ENCODE data around the gene TTC39B. TPM values are rescaled to one million over a fixed set of nuclear protein-coding genes. Genes with fewer than 3 reads are reported as not detected.
A peak's percentile ranks its signal among the peaks of the same experiment; 100 is the strongest.

TTC39B gene
- total and polyA plus RNA-seq, 2 donors, result 2.8 to 22.4 TPM

- no peak for DNase-seq (ENCODE audit: extremely low spot score)
- WGBS, result 83% methylated on average over 3 of the region's 3 CpGs
- Histone ChIP-seq H3K27ac (ENCODE audit: low read depth) (no peak overlapping the region), H3K36me3 (ENCODE audit: insufficient read depth) (no peaks in the 10 kb centered on the region), H3K4me1 (ENCODE audit: insufficient read depth) (no peaks in the 10 kb centered on the region), H3K4me3 (ENCODE audit: low read depth, low read length) (no peak overlapping the region)
Observed at GRCh38 chr9:15153961-15154360, 153.1 kb downstream of the TTC39B start.

GRCh38 chr9:15150939-15151338 is 156.1 kb downstream of the TTC39B start:
- H3K4me1 ChIP-seq (ENCODE audit: insufficient read depth), result no peaks in the 10 kb centered on the region
- 87% methylated on average over 4 of the region's 4 CpGs for WGBS
- H3K27ac ChIP-seq (ENCODE audit: low read depth), result no peak overlapping the region
- no peak overlapping the region for H3K4me3 ChIP-seq (ENCODE audit: low read depth, low read length)
- no peak for DNase-seq (ENCODE audit: extremely low spot score)
- no peaks in the 10 kb centered on the region for H3K36me3 ChIP-seq (ENCODE audit: insufficient read depth)

GRCh38 chr9:15149450-15149849 is 157.6 kb downstream of the TTC39B start:
- H3K4me3 ChIP-seq (ENCODE audit: low read depth, low read length), result no peak overlapping the region
- DNase-seq (ENCODE audit: extremely low spot score), result no peak
- H3K27ac ChIP-seq (ENCODE audit: low read depth), result no peak overlapping the region
- H3K36me3 ChIP-seq (ENCODE audit: insufficient read depth), result no peaks in the 10 kb centered on the region
- no peaks in the 10 kb centered on the region for H3K4me1 ChIP-seq (ENCODE audit: insufficient read depth)

- H3K4me3 ChIP-seq (ENCODE audit: low read depth, low read length), result no peak overlapping the region
- H3K27ac ChIP-seq (ENCODE audit: low read depth), result no peak overlapping the region
- no peaks in the 10 kb centered on the region for H3K36me3 ChIP-seq (ENCODE audit: insufficient read depth)
- DNase-seq (ENCODE audit: extremely low spot score), result no peak
- 92% methylated on average over 9 of the region's 9 CpGs for WGBS
- no peaks in the 10 kb centered on the region for H3K4me1 ChIP-seq (ENCODE audit: insufficient read depth)
Observed at GRCh38 chr9:15146268-15146700, 160.7 kb downstream of the TTC39B start.

- Histone ChIP-seq H3K4me1 (ENCODE audit: insufficient read depth) (no peaks in the 10 kb centered on the region), H3K36me3 (ENCODE audit: insufficient read depth) (no peaks in the 10 kb centered on the region), H3K4me3 (ENCODE audit: low read depth, low read length) (no peak overlapping the region), H3K27ac (ENCODE audit: low read depth) (no peak overlapping the region)
- DNase-seq (ENCODE audit: extremely low spot score), result no peak
- 32% methylated on average over 4 of the region's 4 CpGs for WGBS
Observed at GRCh38 chr9:15144622-15145061, 162.4 kb downstream of the TTC39B start.

GRCh38 chr9:15142878-15143534 is 164.0 kb downstream of the TTC39B start:
- H3K4me3 ChIP-seq (ENCODE audit: low read depth, low read length), result no peak overlapping the region
- no peak overlapping the region for H3K27ac ChIP-seq (ENCODE audit: low read depth)
- no peak for DNase-seq (ENCODE audit: extremely low spot score)
- no peaks in the 10 kb centered on the region for H3K36me3 ChIP-seq (ENCODE audit: insufficient read depth)
- WGBS, result 68% methylated on average over 6 of the region's 6 CpGs
- no peaks in the 10 kb centered on the region for H3K4me1 ChIP-seq (ENCODE audit: insufficient read depth)

- H3K36me3 ChIP-seq (ENCODE audit: insufficient read depth), result no peaks in the 10 kb centered on the region
- 31% methylated on average over 1 of the region's 1 CpG for WGBS
- H3K4me1 ChIP-seq (ENCODE audit: insufficient read depth), result no peaks in the 10 kb centered on the region
- no peak for DNase-seq (ENCODE audit: extremely low spot score)
- no peak overlapping the region for H3K4me3 ChIP-seq (ENCODE audit: low read depth, low read length)
- no peak overlapping the region for H3K27ac ChIP-seq (ENCODE audit: low read depth)
Observed at GRCh38 chr9:15140051-15140450, 167.0 kb downstream of the TTC39B start.

- H3K36me3 ChIP-seq (ENCODE audit: insufficient read depth), result no peaks in the 10 kb centered on the region
- WGBS, result 27% methylated on average over 13 of the region's 13 CpGs
- H3K4me3 ChIP-seq (ENCODE audit: low read depth, low read length), result no peak overlapping the region
- no peak for DNase-seq (ENCODE audit: extremely low spot score)
- no peaks in the 10 kb centered on the region for H3K4me1 ChIP-seq (ENCODE audit: insufficient read depth)
- H3K27ac ChIP-seq (ENCODE audit: low read depth), result no peak overlapping the region
Observed at GRCh38 chr9:15139469-15139868, 167.5 kb downstream of the TTC39B start.

GRCh38 chr9:15138357-15138686 is 168.7 kb downstream of the TTC39B start:
- DNase-seq (ENCODE audit: extremely low spot score), result no peak
- Histone ChIP-seq H3K36me3 (ENCODE audit: insufficient read depth) (no peaks in the 10 kb centered on the region), H3K4me1 (ENCODE audit: insufficient read depth) (no peaks in the 10 kb centered on the region), H3K27ac (ENCODE audit: low read depth) (no peak overlapping the region), H3K4me3 (ENCODE audit: low read depth, low read length) (no peak overlapping the region)
- 85% methylated on average over 2 of the region's 2 CpGs for WGBS

GRCh38 chr9:15137658-15138356 is 169.2 kb downstream of the TTC39B start:
- H3K4me1 ChIP-seq (ENCODE audit: insufficient read depth), result no peaks in the 10 kb centered on the region
- 95% methylated on average over 6 of the region's 6 CpGs for WGBS
- no peak overlapping the region for H3K4me3 ChIP-seq (ENCODE audit: low read depth, low read length)
- no peak for DNase-seq (ENCODE audit: extremely low spot score)
- H3K36me3 ChIP-seq (ENCODE audit: insufficient read depth), result no peaks in the 10 kb centered on the region
- H3K27ac ChIP-seq (ENCODE audit: low read depth), result no peak overlapping the region

GRCh38 chr9:15137089-15137488 is 169.9 kb downstream of the TTC39B start:
- no peak overlapping the region for H3K4me3 ChIP-seq (ENCODE audit: low read depth, low read length)
- H3K27ac ChIP-seq (ENCODE audit: low read depth), result no peak overlapping the region
- H3K36me3 ChIP-seq (ENCODE audit: insufficient read depth), result no peaks in the 10 kb centered on the region
- H3K4me1 ChIP-seq (ENCODE audit: insufficient read depth), result no peaks in the 10 kb centered on the region
- WGBS, result 78% methylated on average over 2 of the region's 2 CpGs
- no peak for DNase-seq (ENCODE audit: extremely low spot score)

- Histone ChIP-seq H3K27ac (ENCODE audit: low read depth) (no peak overlapping the region), H3K4me1 (ENCODE audit: insufficient read depth) (no peaks in the 10 kb centered on the region), H3K4me3 (ENCODE audit: low read depth, low read length) (no peak overlapping the region), H3K36me3 (ENCODE audit: insufficient read depth) (no peaks in the 10 kb centered on the region)
- no peak for DNase-seq (ENCODE audit: extremely low spot score)
- 83% methylated on average over 5 of the region's 5 CpGs for WGBS
Observed at GRCh38 chr9:15136646-15137045, 170.4 kb downstream of the TTC39B start.

GRCh38 chr9:15135164-15135792 is 171.7 kb downstream of the TTC39B start:
- 22% methylated on average over 18 of the region's 18 CpGs for WGBS
- Histone ChIP-seq H3K27ac (ENCODE audit: low read depth) (no peak overlapping the region), H3K36me3 (ENCODE audit: insufficient read depth) (no peaks in the 10 kb centered on the region), H3K4me3 (ENCODE audit: low read depth, low read length) (peak overlapping the region; percentile 14), H3K4me1 (ENCODE audit: insufficient read depth) (no peaks in the 10 kb centered on the region)
- peak; percentile 77 for DNase-seq (ENCODE audit: extremely low spot score)

GRCh38 chr9:15133488-15133887 is 173.5 kb downstream of the TTC39B start:
- H3K36me3 ChIP-seq (ENCODE audit: insufficient read depth), result no peaks in the 10 kb centered on the region
- no peak overlapping the region for H3K27ac ChIP-seq (ENCODE audit: low read depth)
- H3K4me3 ChIP-seq (ENCODE audit: low read depth, low read length), result no peak overlapping the region
- H3K4me1 ChIP-seq (ENCODE audit: insufficient read depth), result no peaks in the 10 kb centered on the region
- no peak for DNase-seq (ENCODE audit: extremely low spot score)
- WGBS, result 96% methylated on average over 3 of the region's 3 CpGs

Measured in urinary bladder (tissue), 4 donors.